NCI-H1092 (cell line): Measurements from ENCODE around the gene ZSCAN9.

Experiments used
- DNase-seq: peaks from one replicate; lab custom pipeline; 2025; lab: John Stamatoyannopoulos, UW

Gene ZSCAN9

DNA sequence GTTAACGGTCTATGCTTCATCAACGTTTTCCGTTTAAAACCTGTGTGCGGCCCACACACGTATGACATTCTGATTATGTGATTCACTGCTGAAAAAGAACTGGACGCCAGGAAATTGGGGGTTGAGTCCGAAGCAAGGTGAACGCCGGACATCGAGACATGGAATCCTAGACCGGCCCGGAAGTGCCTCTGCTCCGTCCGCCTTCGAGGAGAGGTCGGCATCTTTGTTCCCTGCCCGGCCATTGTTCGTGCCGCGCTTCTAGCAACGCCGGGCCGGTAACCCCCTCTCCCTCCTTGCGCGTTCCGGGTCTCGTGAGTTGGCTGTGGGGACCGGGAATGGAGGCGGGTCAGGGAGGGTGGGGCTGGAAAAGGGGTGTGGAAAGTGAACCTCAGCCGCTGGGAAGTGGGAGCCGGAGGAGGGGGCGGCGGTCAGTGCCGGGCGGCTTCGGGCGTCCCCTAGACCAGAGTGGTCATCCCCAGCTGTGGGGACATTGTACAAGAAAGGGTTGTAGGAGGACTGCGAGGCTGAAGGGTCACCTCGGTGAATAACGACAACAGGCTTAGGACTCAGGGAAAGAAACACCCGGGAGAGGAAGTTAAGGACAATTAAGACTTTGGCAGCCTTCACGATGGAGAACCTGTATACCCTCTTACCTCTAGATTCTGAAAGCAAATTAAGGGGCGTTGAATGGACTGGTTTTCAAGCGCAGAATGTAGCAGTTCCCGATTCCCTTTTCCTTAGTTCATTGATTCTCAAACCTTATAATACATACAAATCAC, at the start of gene ZSCAN9:
Gene ZSCAN9 (plus strand): TSS at position 220 of the 779 bp plus-strand sequence. CDS start 1,810 bp downstream, outside the sequence.
- peak; percentile 74 for DNase-seq

DNA sequence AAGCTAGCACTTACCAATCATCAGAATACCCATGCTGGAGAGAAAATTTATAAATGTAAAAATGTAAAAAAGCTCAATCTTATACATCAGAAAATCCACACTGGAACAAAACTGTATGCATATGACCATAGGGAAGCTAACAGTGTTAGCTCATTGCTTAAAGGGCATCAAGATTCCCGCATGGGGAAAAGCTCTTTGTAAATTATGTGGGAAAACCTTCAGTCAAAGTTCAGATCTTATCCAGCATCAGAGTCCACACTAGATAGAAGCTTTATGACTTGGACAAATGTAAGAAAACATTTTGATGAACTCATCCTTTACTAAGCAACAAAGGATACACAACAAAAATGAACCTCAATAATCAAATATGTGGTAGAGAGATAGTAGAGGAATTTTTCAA, 48.7 kb upstream of the ZSCAN9 start:
- DNase-seq = no peak

DNA sequence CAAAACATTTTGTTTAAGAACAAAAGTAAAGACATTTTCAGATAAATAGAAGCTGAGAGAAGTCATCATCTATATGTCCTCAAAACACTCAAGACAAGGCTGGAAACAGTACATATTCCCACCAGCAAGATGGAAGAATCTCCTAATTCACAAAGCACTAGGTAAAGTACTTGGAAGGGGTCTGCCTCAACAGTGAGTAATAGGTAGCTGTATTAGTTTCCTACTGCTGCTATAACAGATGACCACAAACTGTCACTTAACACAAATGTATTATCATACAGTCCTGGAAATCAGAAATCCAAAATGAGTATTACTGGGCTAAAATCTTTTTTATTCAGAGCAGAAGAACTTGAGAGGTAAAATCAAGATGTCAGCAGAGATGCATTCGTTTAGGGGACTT, 42.8 kb upstream of the ZSCAN9 start:
- DNase-seq = no peak

DNA sequence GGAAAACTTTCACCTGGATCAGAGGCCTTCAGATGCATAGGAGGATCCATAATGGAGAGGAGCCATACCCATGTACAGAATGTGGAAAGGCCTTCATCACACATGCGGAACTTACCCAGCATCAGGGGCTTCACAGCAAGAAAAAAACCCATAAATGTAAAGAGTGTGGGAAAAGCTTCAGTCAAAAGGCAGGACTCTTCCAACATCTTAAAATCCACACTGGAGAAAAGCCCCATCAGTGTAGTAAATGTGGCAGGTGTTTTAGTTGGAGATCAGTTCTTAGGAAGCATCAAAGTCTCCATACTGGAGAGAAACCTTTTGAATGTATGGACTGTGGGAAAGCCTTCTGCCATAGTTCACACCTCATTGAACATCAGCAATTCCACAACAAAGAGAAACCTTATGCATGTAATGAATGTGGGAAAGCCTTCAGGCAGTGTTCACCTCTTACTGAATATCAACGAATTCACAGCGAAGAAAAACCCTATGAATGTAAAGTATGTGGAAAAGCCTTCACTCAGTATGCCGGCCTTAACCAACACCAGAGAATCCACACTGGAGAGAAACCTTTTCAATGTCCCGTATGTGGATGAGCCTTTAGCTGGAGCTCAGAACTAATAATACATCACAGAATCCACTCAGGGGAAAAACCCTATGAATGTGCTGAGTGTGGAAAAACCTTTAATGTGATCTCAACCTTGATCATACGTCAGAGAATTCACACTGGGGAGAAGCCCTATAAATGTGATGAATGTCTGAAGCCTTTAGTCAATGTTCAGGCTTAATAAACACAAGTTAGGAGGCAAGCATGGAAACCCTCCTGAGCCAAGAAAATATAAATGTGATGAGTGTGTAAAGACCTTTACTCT, 36.7 kb upstream of the ZSCAN9 start:
- DNase-seq = no peak

- DNase-seq = no peak
These were observed 25.1 kb upstream of the ZSCAN9 start for GRCh38 chr6:28200020-28200419.

GRCh38 chr6:28203201-28203600, 21.9 kb upstream of the ZSCAN9 start:
- no peak for DNase-seq

DNA sequence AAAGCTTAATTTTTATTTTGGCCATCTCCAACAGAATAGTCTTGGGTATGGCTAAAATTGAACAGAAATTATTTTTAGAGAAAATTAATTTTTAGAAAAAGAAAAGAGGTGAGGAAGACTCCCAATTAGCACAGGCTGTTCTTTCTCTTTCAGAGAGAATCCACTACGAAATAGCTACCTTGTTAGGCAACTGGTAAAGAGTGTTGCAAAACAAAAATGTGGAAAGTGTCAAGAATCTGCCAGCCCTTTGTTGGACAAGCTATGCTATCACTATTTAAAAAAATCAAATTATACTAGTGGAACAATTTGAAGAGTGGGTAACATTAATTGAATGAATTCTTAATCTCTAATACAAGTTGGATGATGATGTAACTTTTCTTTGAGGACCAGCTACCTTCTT, 19.2 kb upstream of the ZSCAN9 start:
- DNase-seq = no peak

- no peak for DNase-seq
These were observed 18.5 kb upstream of the ZSCAN9 start for GRCh38 chr6:28206527-28206926.

GRCh38 chr6:28206928-28207509, 18.1 kb upstream of the ZSCAN9 start:
- DNase-seq = no peak

DNA sequence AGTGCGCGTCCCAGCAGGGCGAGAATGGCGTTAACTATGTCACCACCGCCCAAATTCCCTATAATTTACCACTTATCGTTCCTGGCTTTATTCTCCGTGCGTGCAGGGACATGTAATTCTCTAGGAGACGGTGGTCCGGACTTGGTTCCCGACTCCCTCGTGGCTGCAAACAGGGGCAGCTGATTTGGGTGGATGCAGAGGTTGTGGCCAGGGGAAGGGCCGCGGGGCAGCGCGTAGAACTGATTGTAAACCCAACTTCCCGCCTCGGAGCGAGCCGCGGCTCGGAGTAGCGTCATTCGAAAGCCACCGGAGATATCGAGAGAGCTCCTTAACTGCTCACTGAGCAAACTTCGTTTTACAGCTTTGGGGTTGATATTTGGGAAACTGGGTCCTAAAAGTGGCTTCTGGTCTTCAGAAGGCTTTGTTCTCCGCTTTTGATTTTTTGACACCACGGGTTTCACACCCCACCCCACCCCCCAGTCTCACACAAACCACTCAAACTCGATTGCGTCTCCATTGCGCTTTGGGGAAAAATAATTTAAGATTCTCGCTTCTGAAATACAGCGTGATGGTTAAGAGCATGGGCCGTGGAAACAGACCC, 17.5 kb upstream of the ZSCAN9 start:
- DNase-seq = no peak

GRCh38 chr6:28208111-28208659, 16.9 kb upstream of the ZSCAN9 start:
- DNase-seq = no peak

DNA sequence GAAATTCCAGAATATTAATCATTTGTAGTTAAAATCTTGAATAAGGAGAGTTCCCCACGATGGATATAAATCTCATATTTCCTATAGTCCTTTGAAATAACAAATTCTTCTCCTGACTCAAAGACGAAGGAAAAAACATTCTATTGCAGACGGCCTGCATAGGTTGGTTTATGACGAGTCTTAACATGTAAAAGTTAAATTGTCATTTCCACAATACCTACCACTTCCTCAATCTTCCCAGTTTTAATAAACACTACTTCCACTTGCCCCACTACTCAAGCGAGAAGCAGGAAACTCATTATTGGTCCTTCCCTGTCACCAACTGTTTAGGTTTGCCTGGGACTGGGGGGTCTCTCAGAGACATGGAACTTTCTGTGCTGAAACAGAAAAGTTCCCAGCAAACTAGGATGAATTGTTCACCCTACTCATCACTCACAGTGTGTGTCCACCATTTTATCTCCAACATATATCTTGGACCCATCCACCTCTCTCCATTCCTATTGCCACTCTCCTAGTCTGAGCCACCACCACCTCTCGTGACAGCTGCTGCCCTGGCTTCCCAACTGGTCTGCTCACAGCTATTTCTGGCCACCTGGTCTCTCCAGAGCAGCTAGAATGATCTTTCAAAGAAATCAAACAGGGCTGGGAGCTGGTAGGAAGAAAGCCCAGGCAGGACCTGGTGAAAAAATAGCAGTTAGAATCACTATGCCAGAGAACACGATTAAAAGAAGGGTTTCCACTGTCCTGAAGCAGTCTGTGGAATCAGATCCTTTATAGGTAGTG, 15.1 kb upstream of the ZSCAN9 start:
- DNase-seq = no peak

GRCh38 chr6:28211840-28212509, 13.1 kb upstream of the ZSCAN9 start:
- no peak for DNase-seq

- DNase-seq = peak; percentile 6
These were observed 12.4 kb upstream of the ZSCAN9 start for GRCh38 chr6:28212510-28213212.

DNA sequence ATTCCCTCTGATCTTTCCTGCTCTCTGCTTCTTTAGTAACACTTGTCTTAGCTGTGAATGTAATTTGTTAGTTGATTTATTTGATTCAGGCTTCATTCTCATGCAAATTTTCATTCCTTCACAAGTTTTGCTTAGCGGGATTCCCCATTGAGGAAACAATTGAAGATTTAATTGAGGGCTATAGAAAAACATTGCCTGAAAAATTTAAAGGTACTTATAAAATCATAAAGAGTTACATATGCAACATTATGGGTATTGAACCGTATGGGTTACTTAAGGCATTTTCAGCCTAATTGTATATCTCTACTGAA, 11.9 kb upstream of the ZSCAN9 start:
- no peak for DNase-seq

GRCh38 chr6:28215425-28215824, 9.7 kb upstream of the ZSCAN9 start:
- no peak for DNase-seq

- DNase-seq = no peak
These were observed 7.2 kb upstream of the ZSCAN9 start for GRCh38 chr6:28217890-28218289.

- peak; percentile 40 for DNase-seq
These were observed 6.5 kb upstream of the ZSCAN9 start for GRCh38 chr6:28218312-28219248.
